ENCODE results near the gene KCNJ15. TPM values are rescaled to one million over a fixed set of nuclear protein-coding genes. Genes with fewer than 3 reads are reported as not detected.

The KCNJ15 gene
- total and polyA plus RNA-seq, 2 experiments from 2014 or later: not detected

GRCh38 chr21:38291874-38292273 lies 35.1 kb downstream of the KCNJ15 start (continued):
- TF ChIP-seq ZNF462 (CRISPR knock-in tag; IDR thresholded peaks at IDR 0.05): no peak
- no peak for TF ChIP-seq JUNB (IDR thresholded peaks at IDR 0.05; ENCODE audit: unreplicated experiment)
- TF ChIP-seq, protein P1, sequence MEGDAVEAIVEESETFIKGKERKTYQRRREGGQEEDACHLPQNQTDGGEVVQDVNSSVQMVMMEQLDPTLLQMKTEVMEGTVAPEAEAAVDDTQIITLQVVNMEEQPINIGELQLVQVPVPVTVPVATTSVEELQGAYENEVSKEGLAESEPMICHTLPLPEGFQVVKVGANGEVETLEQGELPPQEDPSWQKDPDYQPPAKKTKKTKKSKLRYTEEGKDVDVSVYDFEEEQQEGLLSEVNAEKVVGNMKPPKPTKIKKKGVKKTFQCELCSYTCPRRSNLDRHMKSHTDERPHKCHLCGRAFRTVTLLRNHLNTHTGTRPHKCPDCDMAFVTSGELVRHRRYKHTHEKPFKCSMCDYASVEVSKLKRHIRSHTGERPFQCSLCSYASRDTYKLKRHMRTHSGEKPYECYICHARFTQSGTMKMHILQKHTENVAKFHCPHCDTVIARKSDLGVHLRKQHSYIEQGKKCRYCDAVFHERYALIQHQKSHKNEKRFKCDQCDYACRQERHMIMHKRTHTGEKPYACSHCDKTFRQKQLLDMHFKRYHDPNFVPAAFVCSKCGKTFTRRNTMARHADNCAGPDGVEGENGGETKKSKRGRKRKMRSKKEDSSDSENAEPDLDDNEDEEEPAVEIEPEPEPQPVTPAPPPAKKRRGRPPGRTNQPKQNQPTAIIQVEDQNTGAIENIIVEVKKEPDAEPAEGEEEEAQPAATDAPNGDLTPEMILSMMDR (conservative IDR thresholded peaks at IDR 0.05; ENCODE audit: low read depth in 2 of 2): no peak
- no peak for TF ChIP-seq POLR2AphosphoS5 (IDR thresholded peaks at IDR 0.05; ENCODE audit: low read depth)
- no peak for TF ChIP-seq NANOG (IDR thresholded peaks at IDR 0.05; ENCODE audit: borderline replicate concordance)
- TF ChIP-seq ZNF114 (CRISPR knock-in tag; IDR thresholded peaks at IDR 0.05): no peak
- no peak for TF ChIP-seq CREB1 (CRISPR knock-in tag; IDR thresholded peaks at IDR 0.05; ENCODE audit: low read depth)

- H3K9me2 ChIP-seq (ENCODE audit: insufficient read depth): 0 out of 2 replicates have a peak, but pooled peaks cover 3% of the 10 kb centered on the region
- Mint-ChIP-seq H3K36me3 (ENCODE audit: low read depth) (no peaks in the 10 kb centered on the region), H3K27ac (no peak overlapping the region), H3K4me3 (no peak overlapping the region), H3K9me3 (no peaks in the 10 kb centered on the region), H3K27me3 (ENCODE audit: insufficient read depth, low read depth, poor library complexity) (peaks cover under 1% of the 10 kb centered on the region), H3K4me1 (peaks cover 29% of the 10 kb centered on the region; the same call in 2 of the 3 replicates)
- H3K27me3 ChIP-seq (ENCODE audit: insufficient read depth): no peaks in the 10 kb centered on the region
- no peak overlapping the region for H2AFZ ChIP-seq
- H3F3A ChIP-seq (replicated peaks; ENCODE audit: low read depth): no peaks in the 10 kb centered on the region
- H3K79me2 ChIP-seq (replicated peaks; ENCODE audit: insufficient read depth): no peaks in the 10 kb centered on the region
- H3K27ac ChIP-seq (ENCODE audit: low read depth): no peak overlapping the region
- no peak overlapping the region for H3K4me2 ChIP-seq
- H4K20me1 ChIP-seq (replicated peaks; ENCODE audit: insufficient read depth): no peaks in the 10 kb centered on the region
- H3K36me3 ChIP-seq (ENCODE audit: insufficient read depth): no peaks in the 10 kb centered on the region
- no peak overlapping the region for H3K4me3 ChIP-seq
- ATAC-seq: no peak
- no peak for DNase-seq (ENCODE audit: low spot score)
- peaks cover 23% of the 10 kb centered on the region for H3K4me1 ChIP-seq (ENCODE audit: insufficient read depth)
- no peak for TF ChIP-seq REST (IDR thresholded peaks at IDR 0.05; ENCODE audit: unreplicated experiment)
- TF ChIP-seq NANOG (IDR thresholded peaks at IDR 0.05; ENCODE audit: borderline replicate concordance): no peak
- TF ChIP-seq EZH2 (IDR thresholded peaks at IDR 0.05; ENCODE audit: low read depth, unreplicated experiment): no peak
- no peak for TF ChIP-seq ZNF331 (CRISPR knock-in tag; IDR thresholded peaks at IDR 0.05; ENCODE audit: low read depth)
- TF ChIP-seq ZNF114 (CRISPR knock-in tag; IDR thresholded peaks at IDR 0.05): no peak
- no peak for TF ChIP-seq EZH2phosphoT487 (IDR thresholded peaks at IDR 0.05; ENCODE audit: unreplicated experiment)
- TF ChIP-seq CREB1 (CRISPR knock-in tag; IDR thresholded peaks at IDR 0.05; ENCODE audit: low read depth): no peak
Measured at GRCh38 chr21:38293113-38293512, 36.3 kb downstream of the KCNJ15 start.

Measured in GM23338 (cell line).